ENCODE results near the gene HS6ST2. TPM values are rescaled to one million over a fixed set of nuclear protein-coding genes. Genes with fewer than 3 reads are reported as not detected.

Gene HS6ST2
- 0.09 TPM in 1 of 2 replicates, not detected in the other for total RNA-seq

DNA sequence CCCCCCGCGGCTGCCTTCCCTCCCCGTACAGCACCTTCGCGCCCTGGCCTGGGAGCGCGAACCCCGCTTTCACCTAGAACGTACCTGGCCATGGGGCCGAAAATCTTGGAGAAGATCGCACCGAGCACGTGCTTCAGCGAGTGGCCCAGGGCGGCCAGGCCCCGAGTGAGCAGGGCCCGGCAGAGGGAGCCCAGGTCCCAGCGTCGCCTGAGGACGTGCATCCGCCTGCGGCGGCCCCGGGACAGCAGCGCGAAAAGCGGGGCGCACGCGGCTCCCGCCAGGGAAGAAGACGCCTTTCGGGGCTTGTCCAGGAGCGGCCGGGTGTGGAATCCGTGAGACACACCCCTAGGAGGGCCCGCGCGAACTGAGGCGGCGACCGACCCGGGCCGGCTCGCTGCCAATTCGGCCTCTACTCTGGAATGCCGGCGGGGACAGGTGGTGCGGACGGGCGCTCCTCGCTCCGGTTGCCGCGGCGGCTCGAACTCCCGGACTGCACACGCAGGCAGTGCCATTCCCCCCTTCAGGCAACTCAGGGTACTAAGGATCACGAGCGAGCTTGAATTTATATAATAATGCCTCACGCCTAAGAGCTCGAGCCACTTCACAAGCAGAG lies at the start of gene HS6ST2:
HS6ST2 (minus strand) TSS at position 539 of the 613 bp plus-strand sequence.

Other genes starting within 250 kb of the HS6ST2 start
- not detected in 2 replicates for gene USP26, start 138.5 kb upstream of the HS6ST2 start, total RNA-seq

Data from pericardium fibroblast (primary cell).